Activated CD8-positive, alpha-beta T cell treated with anti-CD3 and anti-CD28 coated beads, Interleukin-2, amount 10 ng/mL, durations not matched to agents 7 days and 5 days (primary cell): Measurements from ENCODE around the gene ARRB1. TPM values are rescaled to one million over a fixed set of nuclear protein-coding genes. Genes with fewer than 3 reads are reported as not detected.
A peak's percentile ranks its signal among the peaks of the same experiment; 100 is the strongest.

Source experiments
- ATAC-seq: fragments of 150-1000 bp; cut with Tn5 transposase; one replicate; pipeline ENCODE4 v1.10.0; 2021; ENCODE audit warnings: moderate library complexity
- CTCF ChIA-PET: fragments of 350-600 bp; sonication (Branson Sonifier 250); formaldehyde crosslinking; loops from one replicate; lab custom pipeline; 2021; ENCODE audit warnings: antibody characterized with exemption; lab: Charles Lee
- POLR2A ChIA-PET: fragments of 350-600 bp; sonication (Branson Sonifier 250); formaldehyde crosslinking; loops from one replicate; lab custom pipeline; 2021; ENCODE audit warnings: antibody characterized with exemption; lab: Charles Lee
- DNase-seq: peaks from one replicate; pipeline ENCODE4 v3.0.0-alpha.2; 2020
- H3K27ac Mint-ChIP-seq: one replicate; pipeline ENCODE4 v1.8.0; 2021; ENCODE audit warnings: mild to moderate bottlenecking, mixed read lengths
- H3K27me3 Mint-ChIP-seq: one replicate; pipeline ENCODE4 v1.8.0; 2021; ENCODE audit warnings: low read depth, mixed read lengths
- H3K36me3 Mint-ChIP-seq: one replicate; pipeline ENCODE4 v1.8.0; 2021; ENCODE audit warnings: low read depth, mixed read lengths
- H3K4me1 Mint-ChIP-seq: one replicate; pipeline ENCODE4 v1.8.0; 2021; ENCODE audit warnings: low read depth, mixed read lengths
- H3K4me3 Mint-ChIP-seq: one replicate; pipeline ENCODE4 v1.8.0; 2021; ENCODE audit warnings: mild to moderate bottlenecking, mixed read lengths
- H3K9me3 Mint-ChIP-seq: one replicate; pipeline ENCODE4 v1.8.0; 2022; ENCODE audit warnings: mixed read lengths; ENCODE audit not compliant: insufficient read depth
- total RNA-seq, 2 experiments: library from RNA; stranded (reverse); gene quantifications; one replicate each; pipeline ENCODE4 v1.2.3, GENCODE V29; 2021

ARRB1 gene
- total RNA-seq, 2 experiments from 2014 or later, result 69.4 to 82.6 TPM

- ATAC-seq (peak; percentile 28), DNase-seq (peak; percentile 54)
- CTCF ChIA-PET, result interaction anchor here (0.5 to 5.1 kb wide), 10 partner anchors 11 to 629 kb away, joined by 3 to 53 read pairs (median 4); no protein-coding TSS in a partner anchor
- peaks cover 21% of the 10 kb centered on the region for H3K36me3 Mint-ChIP-seq
- peak overlapping the region; percentile 87 for H3K4me3 Mint-ChIP-seq
- no peaks in the 10 kb centered on the region for H3K9me3 Mint-ChIP-seq
- H3K27me3 Mint-ChIP-seq, result no peaks in the 10 kb centered on the region
- H3K27ac Mint-ChIP-seq, result peak overlapping the region; percentile 88
- peaks cover 71% of the 10 kb centered on the region for H3K4me1 Mint-ChIP-seq
- POLR2A ChIA-PET, result interaction anchor here (1.2 to 2.1 kb wide), 4 partner anchors 11 to 75 kb away, joined by 6 to 14 read pairs (median 8); no protein-coding TSS in a partner anchor
Observed at GRCh38 chr11:75350743-75351540, 519 bp downstream of the ARRB1 start.

DNA sequence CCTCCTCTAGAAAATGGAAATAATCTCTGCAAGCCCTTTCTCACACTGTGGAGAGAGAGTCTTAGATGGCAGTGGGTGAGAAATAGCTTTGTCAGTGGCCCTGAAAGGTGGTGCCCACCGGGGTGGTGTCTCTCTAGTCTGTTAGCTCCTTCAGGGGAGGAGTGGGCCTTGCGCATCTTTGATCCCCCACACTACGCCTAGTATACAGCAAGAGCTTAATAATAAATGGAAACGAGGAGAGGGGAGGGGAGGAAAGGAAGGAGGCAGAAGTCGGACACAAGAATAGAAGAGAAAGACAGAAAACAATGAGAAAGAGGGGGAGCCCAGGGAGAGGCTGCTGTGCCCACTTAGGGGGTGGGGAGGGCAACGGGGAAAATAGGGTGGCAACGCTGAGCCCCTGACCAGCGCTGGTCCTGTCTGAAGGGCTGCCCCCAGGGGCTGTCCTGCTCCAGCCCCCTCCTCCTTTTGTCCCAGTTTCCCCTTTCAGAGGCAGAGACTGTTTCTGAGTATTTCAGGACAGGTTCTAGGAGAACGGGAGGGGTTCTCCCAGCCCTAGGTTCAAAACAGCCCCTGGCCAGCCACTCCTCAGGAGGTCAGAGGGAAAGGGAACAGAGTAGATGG is 1.2 kb downstream of the ARRB1 start:
- POLR2A ChIA-PET, result interaction anchor here (0.7 to 2.1 kb wide), 4 partner anchors 10 to 74 kb away, joined by 3 to 14 read pairs (median 8); no protein-coding TSS in a partner anchor
- no peak for DNase-seq
- H3K27me3 Mint-ChIP-seq, result no peaks in the 10 kb centered on the region

DNA sequence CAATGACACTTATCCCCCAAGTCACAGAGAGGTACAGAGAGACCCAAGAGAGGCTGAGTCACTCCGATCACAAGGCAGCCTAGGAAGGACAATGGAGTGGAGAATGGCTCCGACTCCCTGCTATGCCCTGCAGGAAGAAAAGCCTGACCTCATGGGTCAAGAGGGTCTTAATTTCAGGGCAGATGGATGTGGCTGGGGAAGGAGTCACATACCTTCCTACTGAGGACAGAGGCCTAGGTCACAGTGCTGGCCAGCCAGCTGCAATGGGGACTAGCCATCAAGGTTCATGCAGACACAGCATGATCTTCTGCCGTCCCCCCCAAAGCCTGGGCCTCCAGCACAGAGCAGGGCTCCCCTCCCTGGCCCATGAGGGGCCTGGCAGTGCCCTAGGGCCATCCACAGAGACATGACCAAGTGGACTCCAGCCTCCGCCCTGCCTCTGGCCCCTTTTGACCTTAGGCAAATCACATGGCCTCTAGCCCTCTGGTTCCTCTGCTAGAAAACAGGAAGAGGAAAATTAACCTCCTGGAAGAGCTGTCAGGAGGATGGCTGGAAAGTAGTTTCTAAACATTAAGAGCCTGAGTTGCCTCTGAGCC is 1.8 kb downstream of the ARRB1 start:
- peak overlapping the region; percentile 88 for H3K27ac Mint-ChIP-seq
- POLR2A ChIA-PET, result interaction anchor here (0.6 to 2.1 kb wide), 4 partner anchors 10 to 73 kb away, joined by 3 to 14 read pairs (median 6); no protein-coding TSS in a partner anchor
- no peaks in the 10 kb centered on the region for H3K27me3 Mint-ChIP-seq
- CTCF ChIA-PET, result interaction anchor here (0.7 to 5.1 kb wide), 7 partner anchors 10 to 74 kb away, joined by 3 to 53 read pairs (median 4); no protein-coding TSS in a partner anchor
- no peaks in the 10 kb centered on the region for H3K9me3 Mint-ChIP-seq
- H3K4me3 Mint-ChIP-seq, result peak overlapping the region; percentile 87
- no peak for DNase-seq
- no peak for ATAC-seq
- H3K4me1 Mint-ChIP-seq, result peaks cover 79% of the 10 kb centered on the region
- H3K36me3 Mint-ChIP-seq, result peaks cover 22% of the 10 kb centered on the region

More for the DNA sequence above, 1.2 kb downstream of the ARRB1 start:
- Mint-ChIP-seq H3K27ac (peak overlapping the region; percentile 88), H3K4me3 (peak overlapping the region; percentile 87), H3K9me3 (no peaks in the 10 kb centered on the region), H3K4me1 (peaks cover 75% of the 10 kb centered on the region), H3K36me3 (peaks cover 22% of the 10 kb centered on the region)
- CTCF ChIA-PET, result interaction anchor here (0.5 to 5.1 kb wide), 9 partner anchors 10 to 630 kb away, joined by 3 to 53 read pairs (median 4); no protein-coding TSS in a partner anchor
- no peak for ATAC-seq

DNA sequence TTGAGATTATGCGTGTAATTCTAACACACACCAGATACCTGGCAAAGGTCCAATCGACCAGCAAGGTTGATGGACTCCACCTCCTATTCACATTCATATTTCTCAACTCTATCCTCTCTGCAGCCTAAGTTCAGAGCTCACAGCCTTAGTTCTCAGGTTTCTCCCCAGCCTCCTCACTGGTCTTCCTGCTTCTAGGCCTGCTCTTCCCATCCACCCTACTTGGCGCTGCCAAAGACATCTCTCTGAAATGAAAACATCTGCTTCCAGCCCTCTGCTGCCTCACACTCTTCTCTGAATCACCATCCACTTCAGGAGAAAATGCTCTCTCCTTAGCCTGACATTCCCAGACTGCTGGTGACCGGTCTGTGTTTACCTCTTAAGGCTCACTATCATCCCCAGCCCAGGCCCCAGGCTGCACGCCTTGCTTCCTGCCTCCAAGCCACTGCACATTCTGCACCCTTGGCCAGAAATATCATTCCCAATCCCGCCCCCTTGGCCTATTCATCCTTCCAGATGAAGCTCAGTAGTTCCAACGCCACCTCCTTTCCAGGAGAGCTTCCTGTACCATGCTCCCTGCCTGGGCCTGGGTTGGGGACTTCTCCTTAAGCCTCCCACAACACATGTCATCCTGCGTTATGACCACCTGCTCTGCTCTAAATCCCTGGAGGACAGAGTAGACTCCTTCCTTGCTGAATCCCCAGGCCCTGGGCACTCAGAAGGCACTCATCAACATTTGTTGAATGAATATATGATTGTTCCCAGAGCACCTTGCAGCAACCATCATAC is 3.5 kb downstream of the ARRB1 start:
- Mint-ChIP-seq H3K4me3 (no peak overlapping the region), H3K27me3 (no peaks in the 10 kb centered on the region), H3K9me3 (no peaks in the 10 kb centered on the region), H3K36me3 (peaks cover 24% of the 10 kb centered on the region), H3K27ac (peak overlapping the region; percentile 88), H3K4me1 (peaks cover 89% of the 10 kb centered on the region)
- ChIA-PET POLR2A (no interaction called here), CTCF (interaction anchor here (0.8 to 3.3 kb wide), 4 partner anchors 8 to 37 kb away, joined by 3 to 11 read pairs (median 5); no protein-coding TSS in a partner anchor)
- ATAC-seq (no peak), DNase-seq (no peak)

DNA sequence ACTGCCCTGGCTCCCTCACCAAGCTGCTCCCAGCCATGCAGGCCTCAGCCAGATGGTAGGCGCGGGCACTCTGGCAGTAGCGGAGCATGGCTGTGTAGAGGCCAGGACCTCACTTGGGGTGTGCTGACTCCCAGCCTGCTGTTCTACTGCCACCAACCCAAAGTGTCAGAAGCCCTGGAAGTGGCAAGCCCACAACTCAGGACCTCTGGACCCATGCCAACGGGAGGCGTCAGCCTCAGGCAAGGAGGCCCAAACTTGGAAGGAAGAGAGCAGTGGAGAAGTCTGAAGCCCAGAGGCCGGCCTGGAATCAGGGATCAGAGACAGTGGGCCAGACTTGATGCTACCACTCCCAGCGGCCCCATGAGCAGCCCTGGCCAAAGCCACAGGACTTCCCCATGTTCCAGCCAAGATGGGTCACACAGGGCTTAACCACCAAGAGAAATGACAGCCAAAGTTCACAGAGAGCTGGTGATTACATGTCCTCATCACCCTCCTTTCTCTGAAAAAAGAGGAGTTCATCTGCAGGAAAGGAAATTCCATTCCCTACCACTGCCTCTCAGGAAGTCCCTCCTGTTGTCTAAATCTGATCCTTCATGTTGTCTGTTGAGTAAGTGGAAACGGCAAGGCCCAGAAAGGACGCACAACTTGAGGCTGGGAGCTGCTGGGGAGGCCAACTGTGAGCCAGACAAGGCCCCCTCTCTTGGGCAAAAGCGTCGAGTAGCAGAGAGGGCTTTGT is 4.4 kb downstream of the ARRB1 start:
- Mint-ChIP-seq H3K36me3 (peaks cover 29% of the 10 kb centered on the region), H3K27me3 (no peaks in the 10 kb centered on the region), H3K4me1 (peaks cover 90% of the 10 kb centered on the region), H3K9me3 (no peaks in the 10 kb centered on the region), H3K4me3 (no peak overlapping the region), H3K27ac (peak overlapping the region; percentile 73)
- DNase-seq, result no peak
- CTCF ChIA-PET, result interaction anchor here (1.3 to 2.2 kb wide), 2 partner anchors 14 to 37 kb away, joined by 3 to 7 read pairs; no protein-coding TSS in a partner anchor
- ATAC-seq, result no peak
- POLR2A ChIA-PET, result no interaction called here

DNA sequence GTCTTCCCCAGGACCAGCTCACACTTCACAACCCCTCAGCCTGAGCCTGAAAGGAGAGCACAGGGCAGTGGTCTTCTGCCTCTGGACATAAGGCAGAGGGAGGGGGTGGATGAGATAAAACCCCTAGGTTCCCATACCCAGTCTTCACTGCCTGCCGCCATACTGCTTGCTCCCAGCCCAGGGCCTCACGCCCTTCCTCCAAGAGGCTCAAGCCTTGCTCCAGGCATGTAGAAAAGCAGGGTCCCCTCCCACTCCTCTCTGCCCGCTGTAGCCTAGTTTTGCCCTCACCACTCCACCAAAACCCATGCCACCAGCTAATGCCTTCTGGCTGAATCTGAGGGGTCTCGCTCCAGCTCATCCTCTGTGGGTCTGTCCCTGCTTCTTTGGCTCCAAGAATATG is 5.2 kb downstream of the ARRB1 start:
- peaks cover 98% of the 10 kb centered on the region for H3K4me1 Mint-ChIP-seq
- peak overlapping the region; percentile 73 for H3K27ac Mint-ChIP-seq
- ATAC-seq (no peak), DNase-seq (no peak)
- peaks cover 32% of the 10 kb centered on the region for H3K36me3 Mint-ChIP-seq
- ChIA-PET CTCF (interaction anchor here (1.9 to 2.2 kb wide), 2 partner anchors 38 to 71 kb away, joined by 4 to 7 read pairs; no protein-coding TSS in a partner anchor), POLR2A (no interaction called here)
- no peaks in the 10 kb centered on the region for H3K9me3 Mint-ChIP-seq
- no peak overlapping the region for H3K4me3 Mint-ChIP-seq
- no peaks in the 10 kb centered on the region for H3K27me3 Mint-ChIP-seq

- H3K4me1 Mint-ChIP-seq, result peaks cover 99% of the 10 kb centered on the region
- DNase-seq (no peak), ATAC-seq (no peak)
- H3K4me3 Mint-ChIP-seq, result no peak overlapping the region
- ChIA-PET POLR2A (no interaction called here), CTCF (interaction anchor here (1.1 to 2.2 kb wide), 3 partner anchors 17 to 70 kb away, joined by 4 to 7 read pairs (median 4); no protein-coding TSS in a partner anchor)
- peaks cover 30% of the 10 kb centered on the region for H3K36me3 Mint-ChIP-seq
- H3K27me3 Mint-ChIP-seq, result no peaks in the 10 kb centered on the region
- H3K27ac Mint-ChIP-seq, result peak overlapping the region; percentile 73
- H3K9me3 Mint-ChIP-seq, result no peaks in the 10 kb centered on the region
Observed at GRCh38 chr11:75345455-75346160, 5.9 kb downstream of the ARRB1 start.

GRCh38 chr11:75344761-75345454 is 6.6 kb downstream of the ARRB1 start:
- CTCF ChIA-PET, result interaction anchor here (1.1 to 1.9 kb wide), 2 partner anchors 16 to 70 kb away, joined by 4 read pairs; no protein-coding TSS in a partner anchor

DNA sequence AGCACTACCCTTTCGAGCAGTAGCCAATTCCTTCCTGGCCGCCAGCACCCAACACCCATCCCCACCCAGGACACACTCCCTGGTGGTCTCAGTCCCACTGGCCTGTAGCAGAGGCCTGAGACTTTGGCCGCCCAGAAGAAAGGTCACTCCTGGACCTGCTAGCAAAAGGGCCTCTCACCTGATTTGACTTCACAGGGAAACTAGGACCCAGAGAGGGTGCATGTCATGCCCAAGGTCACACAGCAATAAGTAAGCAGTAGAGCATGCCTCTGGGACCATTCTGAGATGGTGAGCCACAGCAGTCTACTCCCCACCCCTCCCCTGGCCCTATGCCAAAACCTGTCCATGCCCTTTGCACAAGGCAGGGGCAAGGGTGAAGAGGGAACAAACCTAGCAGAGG is 7.3 kb downstream of the ARRB1 start:
- H3K9me3 Mint-ChIP-seq, result no peaks in the 10 kb centered on the region
- H3K36me3 Mint-ChIP-seq, result peaks cover 34% of the 10 kb centered on the region
- ChIA-PET CTCF (interaction anchor here (7.8 kb wide), 1 partner anchor 41 kb away, joined by 110 read pairs; no protein-coding TSS in a partner anchor), POLR2A (no interaction called here)
- H3K27me3 Mint-ChIP-seq, result no peaks in the 10 kb centered on the region
- DNase-seq (no peak), ATAC-seq (no peak)
- H3K27ac Mint-ChIP-seq, result peak overlapping the region; percentile 73
- H3K4me1 Mint-ChIP-seq, result peaks cover 99% of the 10 kb centered on the region
- H3K4me3 Mint-ChIP-seq, result no peak overlapping the region

More at GRCh38 chr11:75344761-75345454, 6.6 kb downstream of the ARRB1 start:
- H3K9me3 Mint-ChIP-seq, result no peaks in the 10 kb centered on the region
- DNase-seq (no peak), ATAC-seq (no peak)
- H3K27ac Mint-ChIP-seq, result peak overlapping the region; percentile 73
- no peaks in the 10 kb centered on the region for H3K27me3 Mint-ChIP-seq
- H3K4me3 Mint-ChIP-seq, result no peak overlapping the region
- POLR2A ChIA-PET, result no interaction called here
- H3K36me3 Mint-ChIP-seq, result peaks cover 28% of the 10 kb centered on the region
- H3K4me1 Mint-ChIP-seq, result peaks cover 99% of the 10 kb centered on the region
